A549 treated with GW870086 at 1 μM for 4 hours (cell line): Measurements from ENCODE around the gene ITFG1. TPM values are rescaled to one million over a fixed set of nuclear protein-coding genes. Genes with fewer than 3 reads are reported as not detected.

Source experiments
- total RNA-seq: library from RNA; stranded (reverse); fragments of 200-300 nt; extraction: Qiagen RNA extraction; gene quantifications from 5 replicates; pipeline ENCODE4 v1.2.3, GENCODE V29; 2022; ENCODE audit warnings: low read depth

Gene ITFG1
- 37.5 to 44.4 TPM (median 42.1 TPM) in 5 replicates for total RNA-seq

DNA sequence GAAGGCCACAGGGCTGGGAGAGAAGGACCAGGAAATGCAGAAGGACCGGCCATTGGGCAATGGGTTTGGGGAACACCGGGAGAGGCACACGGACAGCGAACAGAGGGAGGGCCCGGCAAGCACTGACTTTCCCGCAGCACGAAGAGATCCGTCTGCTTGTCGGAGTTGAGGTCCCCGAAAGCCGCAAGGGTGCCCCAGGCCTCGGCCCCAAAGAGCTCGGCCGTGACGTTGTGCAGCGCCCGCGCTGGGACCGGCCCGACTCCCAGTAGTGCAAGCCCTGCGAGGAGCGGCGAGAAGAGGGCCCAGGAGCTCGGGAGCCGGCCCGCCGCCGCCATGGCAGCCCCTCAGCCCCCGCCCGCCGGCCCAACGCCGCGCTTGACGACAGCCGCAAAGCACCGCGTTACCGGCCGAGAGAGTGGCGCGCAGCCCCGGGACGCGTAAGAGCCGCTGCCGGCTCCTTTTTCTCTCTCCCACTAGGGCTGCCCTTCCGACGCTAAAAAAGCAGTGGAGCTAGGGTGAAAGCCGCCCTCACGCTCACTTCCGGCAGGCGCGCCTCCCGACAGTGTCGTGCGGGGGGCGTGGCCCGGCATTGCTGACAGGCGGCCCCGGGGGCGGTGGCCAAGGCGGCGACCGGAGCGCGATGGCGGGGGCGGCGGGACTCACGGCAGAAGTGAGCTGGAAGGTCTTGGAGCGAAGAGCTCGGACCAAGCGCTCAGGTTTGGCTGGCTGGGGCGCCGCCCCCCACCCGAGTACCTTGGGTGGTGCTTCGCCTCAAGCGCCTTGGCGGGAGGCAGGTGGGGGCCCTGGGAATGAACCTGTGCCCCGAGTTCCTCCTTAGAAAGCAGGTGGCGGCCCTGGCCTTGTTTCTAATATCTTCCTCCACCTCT is at the start of gene ITFG1, which contains the start of gene PHKB:
Gene ITFG1 (minus strand): TSS at position 353 of the 887 bp plus-strand sequence. CDS start 18 bp downstream, at position 335.
Gene PHKB (plus strand): TSS at position 621 of the 887 bp plus-strand sequence. CDS start 20 bp downstream, at position 641.

DNA sequence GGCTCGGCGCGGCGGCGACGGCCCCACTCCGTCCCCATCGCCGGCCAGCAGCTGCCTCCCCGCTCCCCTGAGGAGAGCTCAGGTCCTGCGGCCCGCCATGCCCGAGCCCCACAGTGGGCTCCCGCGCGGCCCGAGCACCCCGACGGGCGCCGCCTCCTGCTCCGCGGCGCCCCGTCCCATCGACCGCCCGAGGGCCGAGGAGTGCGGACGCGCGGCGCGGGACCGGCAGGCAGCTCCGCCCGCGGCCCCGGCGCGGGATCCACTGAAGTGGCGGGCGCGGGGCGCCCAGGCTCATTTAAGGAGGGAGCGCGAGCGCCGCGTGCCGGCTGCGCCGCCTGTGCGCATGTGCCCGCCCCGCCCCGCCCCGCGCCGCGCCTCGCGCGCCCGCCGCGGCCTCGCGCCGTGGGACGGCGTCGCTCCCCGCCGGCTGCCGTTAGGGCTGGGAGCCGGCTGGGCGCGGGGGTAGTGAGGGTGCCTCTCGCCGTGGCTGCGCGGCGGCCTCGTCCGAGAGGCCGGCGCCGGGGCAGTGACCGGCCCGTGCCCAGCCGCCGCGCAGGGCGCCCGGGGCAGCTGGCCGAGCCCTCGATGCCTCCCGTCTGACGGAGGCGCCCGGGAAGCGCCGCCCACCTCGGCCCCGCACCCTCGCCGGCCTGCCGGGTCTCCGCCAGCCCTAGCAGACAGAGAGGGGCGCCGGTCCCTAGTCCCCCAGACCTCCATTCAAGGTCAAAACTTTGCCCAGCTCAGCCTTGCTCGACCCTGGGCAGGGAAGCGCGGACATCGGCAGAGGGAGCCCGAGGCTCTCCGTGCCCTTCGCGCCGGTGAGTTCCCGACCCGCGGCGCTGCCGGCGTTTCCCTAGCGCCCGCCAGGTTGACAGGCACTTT is 316.9 kb downstream of the ITFG1 start, which contains the start of gene NETO2:
Gene NETO2 (minus strand): TSS at position 269 of the 882 bp plus-strand sequence. CDS start 333 bp downstream, outside the sequence.

Other genes starting within 250 kb of the ITFG1 start
- 25.4 to 31.2 TPM (median 28.5 TPM) in 5 replicates for gene PHKB, start 268 bp upstream of the ITFG1 start, total RNA-seq